AG10803 (cell line): ENCODE results near the gene APLF.

Experiments
- DNase-seq: peaks from one replicate; pipeline ENCODE4 v3.0.0; 2010; ENCODE audit warnings: low read depth
- H3K4me3 ChIP-seq: 2 replicates; pipeline ENCODE4 v1.5.1; 2011; ENCODE audit warnings: mild to moderate bottlenecking, low read length, control low read depth
- TF ChIP-seq, protein P1 (sequence below): conservative IDR thresholded peaks from 2 replicates; pipeline ENCODE4 v1.5.1; 2011; ENCODE audit warnings: mild to moderate bottlenecking, low read length, control low read depth, inconsistent platforms

The APLF gene

DNA sequence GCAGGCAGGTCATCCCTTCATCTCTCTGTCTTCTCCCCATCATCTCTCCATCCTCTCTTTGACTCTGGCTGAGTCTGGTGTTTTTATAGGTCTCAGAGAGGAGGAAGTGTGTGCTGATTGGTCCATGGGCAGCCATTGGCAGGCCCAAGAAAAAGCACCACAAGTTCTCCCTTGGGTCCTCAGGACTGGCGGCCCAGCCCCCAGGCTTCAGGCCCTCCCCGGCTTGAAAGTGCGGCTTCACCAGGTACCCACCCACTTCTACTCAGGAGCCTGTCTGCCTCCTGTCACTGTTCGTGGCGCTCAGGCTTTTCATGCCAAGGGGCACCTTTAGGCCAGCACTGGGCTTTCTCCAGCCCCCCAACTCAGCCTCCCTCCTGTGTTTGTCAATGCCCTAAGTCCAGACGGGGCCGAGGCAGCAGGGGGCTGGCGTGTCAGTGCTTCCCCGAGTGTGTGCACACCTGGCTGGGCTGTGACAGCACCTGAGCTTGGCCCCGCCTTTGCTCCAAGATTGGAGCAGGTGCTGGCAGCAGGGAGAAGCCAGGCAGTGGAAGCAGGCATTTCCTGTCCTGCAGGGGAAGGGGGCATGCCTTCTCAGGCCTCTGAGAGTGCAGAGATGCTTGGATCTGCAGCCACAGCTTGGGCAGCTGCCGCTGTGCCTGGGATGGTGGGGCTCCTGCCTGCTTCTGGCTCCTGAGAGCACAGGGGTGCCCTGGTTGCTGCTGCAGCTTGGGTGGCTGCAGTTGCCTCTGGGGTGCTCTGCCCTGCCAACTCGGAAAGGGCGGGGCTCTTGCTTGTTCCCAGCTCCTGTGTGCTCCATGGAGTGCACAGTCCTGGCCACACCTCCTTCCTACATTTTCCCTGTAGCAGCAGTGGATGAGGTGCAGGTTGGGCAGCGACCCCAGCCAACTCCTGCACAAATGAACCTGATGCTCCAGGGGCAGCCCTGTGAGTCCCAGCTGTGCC is 34.4 kb upstream of the APLF start:
- no peak for DNase-seq
- TF ChIP-seq, protein P1, sequence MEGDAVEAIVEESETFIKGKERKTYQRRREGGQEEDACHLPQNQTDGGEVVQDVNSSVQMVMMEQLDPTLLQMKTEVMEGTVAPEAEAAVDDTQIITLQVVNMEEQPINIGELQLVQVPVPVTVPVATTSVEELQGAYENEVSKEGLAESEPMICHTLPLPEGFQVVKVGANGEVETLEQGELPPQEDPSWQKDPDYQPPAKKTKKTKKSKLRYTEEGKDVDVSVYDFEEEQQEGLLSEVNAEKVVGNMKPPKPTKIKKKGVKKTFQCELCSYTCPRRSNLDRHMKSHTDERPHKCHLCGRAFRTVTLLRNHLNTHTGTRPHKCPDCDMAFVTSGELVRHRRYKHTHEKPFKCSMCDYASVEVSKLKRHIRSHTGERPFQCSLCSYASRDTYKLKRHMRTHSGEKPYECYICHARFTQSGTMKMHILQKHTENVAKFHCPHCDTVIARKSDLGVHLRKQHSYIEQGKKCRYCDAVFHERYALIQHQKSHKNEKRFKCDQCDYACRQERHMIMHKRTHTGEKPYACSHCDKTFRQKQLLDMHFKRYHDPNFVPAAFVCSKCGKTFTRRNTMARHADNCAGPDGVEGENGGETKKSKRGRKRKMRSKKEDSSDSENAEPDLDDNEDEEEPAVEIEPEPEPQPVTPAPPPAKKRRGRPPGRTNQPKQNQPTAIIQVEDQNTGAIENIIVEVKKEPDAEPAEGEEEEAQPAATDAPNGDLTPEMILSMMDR, result no peak
- no peak overlapping the region for H3K4me3 ChIP-seq

DNA sequence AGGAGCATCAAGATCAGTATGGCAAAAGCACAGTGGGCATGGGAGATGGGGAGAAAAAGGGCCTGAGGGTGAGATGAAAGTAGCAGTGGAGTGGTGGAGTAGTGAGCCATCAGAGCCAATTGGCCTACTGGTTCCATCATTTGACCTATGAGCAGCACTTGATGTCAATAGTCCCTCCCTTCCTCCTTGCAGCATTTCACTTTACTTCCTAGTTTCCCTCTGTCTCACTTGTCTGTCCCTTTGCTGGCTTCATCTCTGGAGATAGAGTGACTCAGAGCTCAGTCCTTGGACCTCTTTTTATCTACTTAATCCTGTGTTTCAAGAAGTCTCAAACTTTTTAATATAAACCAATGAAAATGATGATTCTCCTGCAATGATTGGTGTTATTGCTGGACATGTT is 32.4 kb upstream of the APLF start:
- DNase-seq, result no peak
- H3K4me3 ChIP-seq, result no peak overlapping the region
- TF ChIP-seq, protein P1, result no peak

DNA sequence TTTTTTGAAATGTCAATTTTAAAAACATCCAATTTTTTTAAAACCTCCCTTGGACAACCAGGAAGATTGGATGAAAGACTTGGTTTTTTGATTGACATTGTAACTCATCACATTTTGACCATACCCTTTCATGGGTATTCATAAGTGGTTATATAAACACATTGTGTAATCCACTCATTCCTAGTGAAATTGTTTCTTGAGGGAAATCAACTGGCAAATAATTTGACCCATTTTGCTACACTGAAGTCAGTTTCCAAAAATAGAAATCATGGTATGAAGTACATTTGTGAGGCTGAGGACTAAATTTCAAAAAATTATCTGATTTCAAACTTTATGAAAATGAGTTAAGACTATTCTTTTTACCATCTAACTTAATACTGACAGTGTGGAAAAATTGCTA is 31.8 kb upstream of the APLF start:
- peak; percentile 47 for DNase-seq
- TF ChIP-seq, protein P1, result no peak
- no peak overlapping the region for H3K4me3 ChIP-seq

DNA sequence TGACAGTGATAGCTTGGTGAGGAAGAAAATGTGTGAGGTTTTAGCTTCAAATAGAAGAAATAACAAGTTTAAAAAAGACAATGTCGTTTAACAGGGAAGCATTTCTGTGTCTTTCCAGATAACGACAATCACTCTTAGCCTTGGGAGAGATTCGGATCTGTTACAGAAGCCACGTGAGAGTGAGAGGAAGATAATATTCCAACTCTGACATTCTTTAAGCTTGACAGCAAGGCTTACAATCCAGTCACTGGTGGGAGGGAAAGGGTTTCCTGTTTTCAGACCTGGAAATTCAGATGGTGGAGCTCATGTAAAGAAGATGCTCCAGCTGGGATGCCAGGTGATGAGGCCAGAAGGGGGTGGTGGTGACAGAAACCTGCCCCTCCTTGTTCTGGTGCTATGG is 31.1 kb upstream of the APLF start:
- TF ChIP-seq, protein P1, result no peak
- peak; percentile 9 for DNase-seq
- H3K4me3 ChIP-seq, result no peak overlapping the region

DNA sequence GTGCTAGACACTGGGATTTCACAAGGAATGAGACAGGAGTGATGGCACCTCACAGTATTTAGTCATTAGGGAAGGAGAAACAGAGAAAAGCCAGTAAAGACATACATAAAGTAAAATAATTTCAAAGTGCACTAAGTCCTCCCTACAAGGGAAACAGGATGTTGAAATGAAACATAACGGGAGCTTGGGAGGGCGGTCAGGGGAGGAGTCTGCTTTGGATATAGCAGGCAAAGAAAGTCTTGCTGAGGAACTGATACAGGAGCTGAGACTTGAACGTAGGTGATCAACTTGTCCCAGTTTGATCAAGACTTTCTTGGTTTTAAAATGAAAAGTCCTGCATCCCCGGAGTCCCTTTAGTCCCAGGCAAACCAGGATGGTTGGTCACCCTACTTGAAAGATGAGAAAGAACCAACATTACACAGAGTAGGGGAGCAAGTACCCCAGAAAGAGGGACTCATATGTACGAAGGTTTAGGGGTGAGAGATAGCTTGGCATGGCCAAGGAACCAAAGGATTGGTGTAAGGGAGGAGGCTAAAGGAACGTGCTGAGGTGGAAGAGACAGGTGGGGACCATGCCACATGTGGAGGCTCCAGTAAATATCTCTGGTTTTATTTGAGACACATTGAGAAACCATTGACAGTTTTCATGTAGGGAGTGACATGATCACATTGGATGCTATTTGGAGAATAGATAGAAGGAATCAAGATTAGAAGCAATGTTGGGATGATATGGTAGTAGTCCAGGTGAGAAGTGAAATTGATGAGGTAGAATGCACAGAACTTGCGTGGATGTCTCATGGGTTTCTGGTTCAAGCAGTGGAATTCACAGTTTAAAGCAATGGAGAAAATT is 28.7 kb upstream of the APLF start:
- no peak overlapping the region for H3K4me3 ChIP-seq
- TF ChIP-seq, protein P1, result no peak
- DNase-seq, result no peak

DNA sequence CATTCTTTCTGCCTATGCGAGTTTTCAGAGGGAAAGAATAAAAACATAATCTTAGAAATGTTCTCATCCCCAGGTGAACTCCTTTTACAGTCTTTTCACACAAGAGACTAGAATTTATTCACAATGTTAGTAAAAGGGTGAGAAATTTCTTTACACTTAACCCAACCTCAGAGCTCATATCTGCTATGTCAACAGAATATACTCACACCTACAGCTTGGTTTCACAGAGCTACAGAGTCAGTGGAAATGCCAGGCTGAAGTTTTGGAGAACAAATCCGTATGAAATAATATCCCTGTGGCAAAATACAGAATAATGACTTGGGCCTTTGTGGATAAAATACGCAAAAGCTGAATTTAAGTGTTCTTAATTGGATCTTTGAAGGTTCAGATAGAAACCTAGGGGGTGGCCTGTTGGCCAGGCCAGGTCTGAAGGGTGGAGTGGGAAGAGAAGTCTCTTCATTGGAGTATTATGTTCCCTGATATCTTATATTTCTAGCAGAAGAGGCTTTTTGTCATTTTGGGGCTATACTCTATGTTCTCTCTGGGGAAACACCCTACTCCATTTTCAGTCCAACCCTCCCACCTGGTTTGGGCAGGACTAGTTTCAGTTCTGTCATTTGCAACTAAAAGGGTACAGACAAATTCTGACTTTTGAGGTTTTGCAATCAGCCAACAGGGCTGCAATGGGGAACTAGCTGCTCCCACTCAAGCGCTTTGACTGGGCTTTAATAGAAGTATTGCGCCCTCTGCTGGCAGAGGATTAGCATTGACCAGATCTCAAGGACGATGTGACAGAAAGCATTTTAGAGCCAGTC is 26.0 kb upstream of the APLF start:
- DNase-seq, result peak; percentile 83
- no peak overlapping the region for H3K4me3 ChIP-seq
- TF ChIP-seq, protein P1, result peak; percentile 92
